VCaP (cell line): ENCODE results near the gene UBN2.
"Not testable (repeated sequence)": the region's sequence is repeated elsewhere in the genome, so short reads cannot be mapped to it uniquely, and the experiment has no call there.

Experiments used
- H3K27ac ChIP-seq: fragments of 450-650 bp; 2 replicates; pipeline ENCODE4 v1.5.1; 2017
- CTCF ChIP-seq: fragments of 450-650 bp; conservative IDR thresholded peaks from 2 replicates; pipeline ENCODE4 v1.5.1; 2017; ENCODE audit warnings: mild to moderate bottlenecking, moderate library complexity

UBN2 gene

GRCh38 chr7:139317939-139318505, 87.0 kb downstream of the UBN2 start:
- no peak for TF ChIP-seq CTCF
- H3K27ac ChIP-seq = peak overlapping the region; percentile 98

- peak; percentile 56 for TF ChIP-seq CTCF
- H3K27ac ChIP-seq = peak overlapping the region; percentile 98; the same call in 1 of the 2 replicates
Observed at GRCh38 chr7:139321071-139321745, 90.2 kb downstream of the UBN2 start.

- not testable (repeated sequence) for H3K27ac ChIP-seq
Observed at GRCh38 chr7:139324709-139325108, 93.7 kb downstream of the UBN2 start.

- no peak for TF ChIP-seq CTCF
- no peak overlapping the region for H3K27ac ChIP-seq
Observed at GRCh38 chr7:139328375-139328774, 97.3 kb downstream of the UBN2 start.

GRCh38 chr7:139329119-139329518, 98.1 kb downstream of the UBN2 start:
- TF ChIP-seq CTCF = no peak
- H3K27ac ChIP-seq = no peak overlapping the region

GRCh38 chr7:139330333-139331030, 99.4 kb downstream of the UBN2 start:
- no peak overlapping the region for H3K27ac ChIP-seq
- TF ChIP-seq CTCF = no peak

GRCh38 chr7:139332697-139333359, 101.8 kb downstream of the UBN2 start:
- peak overlapping the region; percentile 20 for H3K27ac ChIP-seq
- no peak for TF ChIP-seq CTCF

- peak overlapping the region; percentile 20 for H3K27ac ChIP-seq
Observed at GRCh38 chr7:139333443-139333842, 102.4 kb downstream of the UBN2 start.
